ENCODE results near the gene PSTK.

PSTK gene

DNA sequence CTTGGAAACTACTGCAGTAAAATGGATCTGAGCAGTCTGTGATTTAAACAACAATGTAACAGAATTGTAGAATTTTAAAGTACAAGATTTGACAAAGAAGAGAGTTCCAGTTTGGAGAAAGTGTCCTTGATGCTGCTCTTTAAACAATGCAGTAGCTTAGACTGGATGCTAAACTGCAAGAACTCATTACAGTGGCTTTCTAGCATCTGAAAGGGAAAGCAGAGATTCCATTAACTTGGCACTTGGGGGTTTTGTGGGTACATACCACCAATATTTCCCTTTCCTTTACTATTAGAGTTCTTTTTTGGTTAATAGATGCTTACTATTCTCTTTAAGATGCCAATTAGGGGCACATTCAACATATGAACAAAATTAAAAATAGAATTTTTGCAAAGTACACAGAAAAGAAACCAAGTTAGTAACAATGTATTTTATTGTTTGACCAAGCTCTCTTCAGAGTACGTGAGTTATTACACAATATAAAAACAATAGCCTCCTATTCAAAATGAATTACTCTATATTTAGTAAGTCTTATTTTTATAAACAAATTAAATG lies 11.9 kb downstream of the PSTK start:
- TF ChIP-seq, protein P1, sequence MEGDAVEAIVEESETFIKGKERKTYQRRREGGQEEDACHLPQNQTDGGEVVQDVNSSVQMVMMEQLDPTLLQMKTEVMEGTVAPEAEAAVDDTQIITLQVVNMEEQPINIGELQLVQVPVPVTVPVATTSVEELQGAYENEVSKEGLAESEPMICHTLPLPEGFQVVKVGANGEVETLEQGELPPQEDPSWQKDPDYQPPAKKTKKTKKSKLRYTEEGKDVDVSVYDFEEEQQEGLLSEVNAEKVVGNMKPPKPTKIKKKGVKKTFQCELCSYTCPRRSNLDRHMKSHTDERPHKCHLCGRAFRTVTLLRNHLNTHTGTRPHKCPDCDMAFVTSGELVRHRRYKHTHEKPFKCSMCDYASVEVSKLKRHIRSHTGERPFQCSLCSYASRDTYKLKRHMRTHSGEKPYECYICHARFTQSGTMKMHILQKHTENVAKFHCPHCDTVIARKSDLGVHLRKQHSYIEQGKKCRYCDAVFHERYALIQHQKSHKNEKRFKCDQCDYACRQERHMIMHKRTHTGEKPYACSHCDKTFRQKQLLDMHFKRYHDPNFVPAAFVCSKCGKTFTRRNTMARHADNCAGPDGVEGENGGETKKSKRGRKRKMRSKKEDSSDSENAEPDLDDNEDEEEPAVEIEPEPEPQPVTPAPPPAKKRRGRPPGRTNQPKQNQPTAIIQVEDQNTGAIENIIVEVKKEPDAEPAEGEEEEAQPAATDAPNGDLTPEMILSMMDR (IDR thresholded peaks at IDR 0.05; ENCODE audit: low read depth, low read length): no peak
- no peak overlapping the region for H3K4me3 ChIP-seq (ENCODE audit: low read depth, low read length)

DNA sequence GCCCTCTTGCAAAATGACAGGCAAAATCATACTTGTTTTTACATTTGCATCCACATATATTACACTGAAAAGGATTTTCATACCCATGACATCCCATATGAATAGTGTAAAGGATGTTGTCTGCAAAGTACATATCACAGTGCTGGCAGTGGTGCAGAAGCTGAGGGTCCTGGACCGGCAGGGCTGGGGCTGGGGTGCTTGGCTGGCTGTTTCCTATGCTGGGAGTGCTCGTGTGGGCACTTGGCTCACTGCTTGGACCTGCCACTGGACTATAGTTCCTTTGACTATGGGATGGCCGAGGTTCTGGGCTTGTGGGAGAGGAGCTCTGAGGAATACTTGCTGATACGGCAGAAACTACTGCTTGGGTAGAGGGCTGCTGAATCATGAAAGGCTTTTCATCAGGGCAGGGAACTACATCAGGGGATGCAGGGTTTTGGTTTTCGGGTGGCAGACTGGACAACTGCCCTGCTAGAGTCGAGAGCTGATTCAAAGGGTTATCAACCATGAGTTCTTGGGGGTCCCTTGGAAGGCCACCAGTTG lies 13.7 kb downstream of the PSTK start:
- TF ChIP-seq, protein P1 (IDR thresholded peaks at IDR 0.05; ENCODE audit: low read depth, low read length): no peak
- no peak overlapping the region for H3K4me3 ChIP-seq (ENCODE audit: low read depth, low read length)

DNA sequence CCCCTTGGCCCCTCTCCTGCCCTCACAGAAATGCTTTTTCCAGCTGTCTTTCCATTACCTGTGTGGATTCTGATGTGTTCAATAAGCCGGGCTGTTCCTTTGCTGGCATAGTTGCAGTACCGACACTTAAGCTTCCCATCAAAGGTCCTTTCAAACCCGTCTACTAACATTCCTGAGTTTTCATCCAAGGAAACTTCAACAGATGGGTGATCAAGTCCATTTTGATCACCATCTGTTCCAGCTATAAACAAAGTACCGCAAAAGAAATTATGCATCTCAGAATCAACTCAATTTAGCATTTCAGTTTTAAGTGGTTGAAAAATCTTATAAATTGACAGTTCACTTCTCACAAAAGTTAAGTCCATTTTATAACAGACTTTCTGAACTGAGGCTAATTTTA lies 15.7 kb downstream of the PSTK start:
- TF ChIP-seq, protein P1 (IDR thresholded peaks at IDR 0.05; ENCODE audit: low read depth, low read length): no peak
- H3K4me3 ChIP-seq (ENCODE audit: low read depth, low read length): no peak overlapping the region

DNA sequence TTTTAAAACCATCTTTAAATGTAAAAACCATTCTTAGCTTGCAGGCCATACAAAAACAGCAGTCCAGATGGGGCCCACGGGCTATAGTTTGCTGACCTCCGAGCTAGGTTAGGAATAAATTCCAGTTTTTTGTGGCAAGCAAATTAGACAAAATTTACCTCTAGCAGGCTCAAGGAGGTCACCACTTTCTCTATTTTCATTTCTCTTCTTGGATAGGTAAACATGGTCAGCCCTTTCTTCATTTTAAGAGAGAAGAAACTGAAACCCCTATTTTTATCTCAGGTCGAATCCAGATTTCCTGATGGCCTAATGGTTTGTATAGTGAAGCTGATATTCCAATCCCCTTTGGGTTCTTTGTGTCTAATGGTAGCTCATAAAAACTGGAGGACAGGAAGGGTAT lies 17.7 kb downstream of the PSTK start:
- TF ChIP-seq, protein P1 (IDR thresholded peaks at IDR 0.05; ENCODE audit: low read depth, low read length): no peak
- H3K4me3 ChIP-seq (ENCODE audit: low read depth, low read length): no peak overlapping the region

DNA sequence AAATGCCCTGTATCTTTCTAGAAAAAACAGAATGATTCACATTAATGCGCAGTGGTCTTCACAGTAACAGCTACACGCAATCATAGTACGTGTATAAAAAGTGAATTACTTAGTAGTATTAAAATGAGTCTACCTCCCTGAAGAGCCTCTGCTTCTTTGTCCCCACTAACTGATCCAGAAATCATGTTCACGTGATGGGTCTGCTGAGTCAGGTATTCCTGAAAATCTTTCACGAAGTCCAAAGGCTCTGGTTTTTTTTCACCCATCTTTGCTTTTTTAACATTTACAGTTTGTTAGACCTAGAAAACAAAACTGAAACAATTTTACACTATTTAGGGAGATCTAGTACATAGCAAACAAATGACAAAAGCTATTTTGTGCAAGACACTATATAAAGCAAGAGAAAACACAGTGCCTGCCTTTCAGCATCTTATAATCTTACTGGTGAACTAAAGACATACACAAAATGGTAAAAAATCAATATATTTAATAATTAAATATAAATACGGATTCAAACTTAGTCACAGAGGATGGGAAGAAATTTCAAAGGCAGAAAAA lies 18.2 kb downstream of the PSTK start:
- H3K4me3 ChIP-seq (ENCODE audit: low read depth, low read length): no peak overlapping the region
- TF ChIP-seq, protein P1 (IDR thresholded peaks at IDR 0.05; ENCODE audit: low read depth, low read length): no peak

DNA sequence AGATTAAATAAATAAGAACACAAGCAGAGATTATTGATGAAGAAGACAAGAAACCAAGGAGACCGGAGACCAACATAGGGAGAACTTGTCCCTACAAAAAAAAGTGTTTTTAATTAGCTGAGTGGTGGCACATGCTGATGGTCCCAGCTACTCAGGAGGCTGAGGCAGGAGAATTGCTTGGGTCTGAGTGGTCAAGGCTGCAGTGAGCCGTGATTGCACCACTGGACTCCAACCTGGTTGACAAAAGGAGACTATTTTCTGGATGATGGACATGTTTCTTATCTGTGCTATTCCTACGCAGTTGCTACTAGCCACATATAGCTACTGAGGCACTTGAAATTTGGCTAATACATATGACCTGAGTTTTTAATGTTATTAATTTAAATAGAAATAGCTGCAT lies 18.7 kb downstream of the PSTK start:
- H3K4me3 ChIP-seq (ENCODE audit: low read depth, low read length): no peak overlapping the region
- TF ChIP-seq, protein P1 (IDR thresholded peaks at IDR 0.05; ENCODE audit: low read depth, low read length): no peak

DNA sequence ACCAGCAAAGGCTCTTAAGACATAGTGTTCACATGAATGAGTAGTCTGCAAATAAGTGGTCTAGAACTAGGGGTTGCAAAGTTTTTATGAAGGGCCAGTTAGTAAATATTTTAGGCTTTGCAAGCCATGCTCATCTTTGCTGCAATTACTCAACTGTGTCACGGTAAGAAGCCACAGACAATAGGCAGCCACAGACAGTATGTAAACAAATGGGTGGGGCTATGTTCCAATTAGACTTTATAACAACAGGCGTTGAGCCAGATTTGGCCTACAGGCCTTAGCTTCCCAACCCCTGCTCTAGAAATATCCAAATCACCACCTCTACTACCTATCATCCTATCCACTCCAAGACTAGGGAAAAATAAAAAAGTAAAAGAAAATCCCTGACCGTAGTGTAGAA lies 19.1 kb downstream of the PSTK start:
- TF ChIP-seq, protein P1 (IDR thresholded peaks at IDR 0.05; ENCODE audit: low read depth, low read length): no peak

More for the DNA sequence above, 19.1 kb downstream of the PSTK start:
- no peak overlapping the region for H3K4me3 ChIP-seq (ENCODE audit: low read depth, low read length)

Measured in WI38 (cell line).